ENCODE results near the gene TFCP2L1.

DNA sequence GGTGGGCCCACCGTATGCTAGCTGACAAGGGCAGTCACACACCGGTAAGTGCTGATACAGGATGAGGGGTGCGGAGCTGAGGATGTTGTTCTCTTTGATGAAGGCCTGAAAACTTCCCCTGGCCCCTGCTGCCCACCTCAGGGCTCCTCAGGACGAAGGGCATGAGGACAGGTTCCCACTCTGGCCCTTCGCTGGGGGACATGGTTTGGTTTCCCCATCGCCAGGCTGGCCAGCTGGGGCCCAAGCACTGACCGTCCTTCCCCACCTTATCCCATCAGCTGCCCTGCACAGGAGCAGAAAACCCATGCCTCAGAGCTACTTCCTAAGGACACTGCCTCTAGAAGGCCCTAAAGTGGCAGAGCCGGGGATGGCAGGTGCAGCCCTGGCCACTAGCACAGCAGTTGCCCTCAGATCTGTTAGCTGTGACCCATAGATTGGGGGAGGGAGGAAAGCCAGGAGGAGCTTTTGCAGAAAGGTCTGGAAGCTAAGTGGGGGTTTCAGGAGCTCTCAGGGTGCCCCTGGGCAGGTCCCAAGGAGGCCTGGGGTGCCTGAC lies 66.5 kb downstream of the TFCP2L1 start:
- no peak for TF ChIP-seq RFX5 (IDR thresholded peaks at IDR 0.05; ENCODE audit: low read depth, low read length)
- no peak for TF ChIP-seq CTCF (conservative IDR thresholded peaks at IDR 0.05; ENCODE audit: low read depth, low read length)
- TF ChIP-seq RAD21 (IDR thresholded peaks at IDR 0.05; ENCODE audit: low read length): no peak
- no peak for TF ChIP-seq POLR2A (IDR thresholded peaks at IDR 0.05; ENCODE audit: low read depth, low read length)
